ENCODE results near the gene C22orf42.

Gene C22orf42

GRCh38 chr22:32132783-32133182, 26.3 kb downstream of the C22orf42 start:
- DNase-seq (ENCODE audit: low spot score in 2 of 2) (no peak), ATAC-seq (ENCODE audit: low read depth) (no peak)
- Mint-ChIP-seq H3K27me3 (peaks cover 6% of the 10 kb centered on the region), H3K9me3 (no peaks in the 10 kb centered on the region), H3K36me3 (no peaks in the 10 kb centered on the region), H3K4me3 (no peak overlapping the region), H3K27ac (no peak overlapping the region), H3K4me1 (peaks cover 5% of the 10 kb centered on the region)

GRCh38 chr22:32132126-32132525, 27.0 kb downstream of the C22orf42 start:
- ATAC-seq (ENCODE audit: low read depth) (no peak), DNase-seq (ENCODE audit: low spot score in 2 of 2) (no peak)
- H3K36me3 Mint-ChIP-seq = no peaks in the 10 kb centered on the region
- H3K9me3 Mint-ChIP-seq = no peaks in the 10 kb centered on the region
- H3K27ac Mint-ChIP-seq = no peak overlapping the region
- H3K4me1 Mint-ChIP-seq = no peaks in the 10 kb centered on the region
- H3K27me3 Mint-ChIP-seq = peaks cover 6% of the 10 kb centered on the region
- H3K4me3 Mint-ChIP-seq = no peak overlapping the region

DNA sequence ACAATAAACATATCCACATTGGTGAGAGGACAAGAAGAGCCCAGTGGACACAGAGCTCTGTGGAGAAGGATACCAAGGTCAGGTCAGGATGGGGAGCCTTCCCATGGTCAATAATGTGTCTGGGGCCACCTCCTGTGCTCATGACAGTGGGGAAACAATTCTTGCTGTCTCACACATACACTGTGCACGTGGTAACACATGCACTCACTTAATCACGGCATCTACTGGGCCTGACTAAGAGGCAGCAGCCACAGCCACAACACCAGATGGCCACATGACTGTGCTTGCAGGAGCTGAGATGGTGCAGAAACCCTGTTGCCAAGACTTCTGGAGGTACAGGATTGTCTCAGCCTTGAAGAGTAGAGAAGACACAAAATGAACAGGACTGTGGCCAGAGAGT, 28.6 kb downstream of the C22orf42 start:
- ATAC-seq (ENCODE audit: low read depth) (no peak), DNase-seq (ENCODE audit: low spot score in 2 of 2) (no peak)
- H3K9me3 Mint-ChIP-seq = no peaks in the 10 kb centered on the region
- H3K27ac Mint-ChIP-seq = no peak overlapping the region
- no peaks in the 10 kb centered on the region for H3K36me3 Mint-ChIP-seq
- no peaks in the 10 kb centered on the region for H3K4me1 Mint-ChIP-seq
- H3K4me3 Mint-ChIP-seq = no peak overlapping the region
- peaks cover 6% of the 10 kb centered on the region for H3K27me3 Mint-ChIP-seq

DNA sequence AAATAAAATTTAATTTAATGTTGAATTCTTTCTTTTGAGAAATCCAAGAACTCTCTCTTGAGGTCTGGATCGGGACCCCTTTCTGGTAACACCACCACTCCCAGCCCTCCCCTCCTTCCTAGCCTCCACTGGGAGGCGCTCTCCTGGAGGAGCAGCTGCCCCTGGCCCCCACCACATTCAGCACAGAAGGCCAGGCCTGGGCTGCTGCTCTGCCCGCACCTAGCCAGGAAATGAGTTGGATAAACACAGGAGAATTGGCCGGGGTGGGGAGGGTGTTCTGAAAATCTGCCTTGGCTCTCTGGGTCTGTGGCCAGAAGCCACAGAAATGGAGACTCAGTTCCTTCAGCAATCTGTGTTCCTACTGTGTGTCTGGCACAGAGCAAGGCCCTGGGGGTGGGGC, 31.2 kb downstream of the C22orf42 start:
- Mint-ChIP-seq H3K4me3 (no peak overlapping the region), H3K27ac (no peak overlapping the region), H3K9me3 (no peaks in the 10 kb centered on the region), H3K36me3 (no peaks in the 10 kb centered on the region), H3K27me3 (peaks cover 3% of the 10 kb centered on the region), H3K4me1 (peaks cover 8% of the 10 kb centered on the region)
- DNase-seq (ENCODE audit: low spot score in 2 of 2) = no peak
- no peak for ATAC-seq (ENCODE audit: low read depth)

GRCh38 chr22:32123657-32124056, 35.4 kb downstream of the C22orf42 start:
- H3K27me3 Mint-ChIP-seq = no peaks in the 10 kb centered on the region
- no peak overlapping the region for H3K4me3 Mint-ChIP-seq
- no peaks in the 10 kb centered on the region for H3K36me3 Mint-ChIP-seq
- DNase-seq (ENCODE audit: low spot score in 2 of 2) (no peak), ATAC-seq (ENCODE audit: low read depth) (no peak)
- no peaks in the 10 kb centered on the region for H3K9me3 Mint-ChIP-seq
- peaks cover 8% of the 10 kb centered on the region for H3K4me1 Mint-ChIP-seq
- H3K27ac Mint-ChIP-seq = no peak overlapping the region

DNA sequence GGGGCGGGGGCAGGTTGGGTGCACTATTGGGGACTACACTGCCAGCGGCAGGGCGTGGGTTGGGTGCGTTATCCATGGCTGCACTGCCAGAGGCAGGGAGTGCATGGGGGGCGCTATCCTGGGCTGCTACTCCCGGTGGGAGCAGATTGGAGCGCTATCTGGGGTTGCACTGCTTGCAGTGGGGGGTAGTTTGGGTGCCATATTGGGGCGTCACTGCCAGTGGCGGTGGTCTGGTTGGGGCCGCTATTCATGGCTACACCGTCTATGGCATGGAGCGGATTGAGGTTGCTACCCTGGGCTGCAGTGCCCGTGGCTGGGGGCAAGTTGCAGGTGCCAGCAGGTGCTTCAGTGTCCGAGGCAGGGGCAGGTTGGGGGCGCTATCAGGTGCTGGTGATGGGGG, 36.2 kb downstream of the C22orf42 start:
- ATAC-seq (ENCODE audit: low read depth) = no peak
- peaks cover 8% of the 10 kb centered on the region for H3K4me1 Mint-ChIP-seq
- H3K27me3 Mint-ChIP-seq = no peaks in the 10 kb centered on the region

GRCh38 chr22:32120603-32121002, 38.5 kb downstream of the C22orf42 start:
- ATAC-seq (ENCODE audit: low read depth) (no peak), DNase-seq (ENCODE audit: low spot score in 2 of 2) (no peak)
- no peak overlapping the region for H3K27ac Mint-ChIP-seq
- peaks cover 8% of the 10 kb centered on the region for H3K27me3 Mint-ChIP-seq
- peaks cover 8% of the 10 kb centered on the region for H3K4me1 Mint-ChIP-seq
- no peaks in the 10 kb centered on the region for H3K36me3 Mint-ChIP-seq
- H3K9me3 Mint-ChIP-seq = no peaks in the 10 kb centered on the region
- H3K4me3 Mint-ChIP-seq = no peak overlapping the region

More for the DNA sequence above, 36.2 kb downstream of the C22orf42 start:
- Mint-ChIP-seq H3K4me3 (no peak overlapping the region), H3K9me3 (no peaks in the 10 kb centered on the region), H3K36me3 (no peaks in the 10 kb centered on the region), H3K27ac (no peak overlapping the region)
- no peak for DNase-seq (ENCODE audit: low spot score in 2 of 2)

DNA sequence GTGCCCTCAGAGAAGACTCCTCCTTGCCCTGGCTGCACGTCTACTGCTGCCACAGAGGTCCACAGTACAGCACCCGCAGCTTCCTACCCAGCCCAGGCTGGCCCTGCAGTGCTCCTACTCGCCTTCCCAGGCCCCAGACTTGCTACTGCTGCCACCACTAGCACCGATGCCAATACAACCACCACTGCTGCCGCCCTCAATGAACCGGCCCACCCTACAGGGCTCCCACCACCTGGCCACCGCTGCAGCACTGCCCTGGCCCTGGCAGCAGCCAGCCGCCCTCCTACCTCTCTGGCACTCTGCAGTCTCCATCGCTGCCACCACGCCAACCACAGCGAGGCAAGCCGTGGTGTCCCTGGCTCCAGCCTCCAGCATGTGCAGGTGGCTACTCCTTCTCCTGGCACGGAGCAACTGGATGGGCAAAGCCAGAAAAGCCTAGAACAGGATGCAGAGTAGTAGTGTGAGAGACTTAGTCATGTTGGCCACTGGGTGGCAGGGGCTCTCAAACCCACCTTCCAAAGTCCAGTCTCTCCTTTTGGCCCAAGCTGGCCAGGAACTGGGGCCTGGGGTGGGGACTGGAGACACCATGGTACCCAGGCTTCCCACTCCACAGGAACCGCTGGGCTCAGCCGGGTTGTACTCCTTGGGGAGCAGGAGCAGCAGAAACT, 39.4 kb downstream of the C22orf42 start:
- H3K4me1 Mint-ChIP-seq = peaks cover 5% of the 10 kb centered on the region
- no peaks in the 10 kb centered on the region for H3K9me3 Mint-ChIP-seq
- ATAC-seq (ENCODE audit: low read depth) (no peak), DNase-seq (ENCODE audit: low spot score in 2 of 2) (no peak)
- H3K4me3 Mint-ChIP-seq = no peak overlapping the region
- no peak overlapping the region for H3K27ac Mint-ChIP-seq
- no peaks in the 10 kb centered on the region for H3K36me3 Mint-ChIP-seq
- peaks cover 8% of the 10 kb centered on the region for H3K27me3 Mint-ChIP-seq

GRCh38 chr22:32112380-32112779, 46.7 kb downstream of the C22orf42 start:
- no peak for ATAC-seq (ENCODE audit: low read depth)
- Mint-ChIP-seq H3K27ac (no peak overlapping the region), H3K4me3 (no peak overlapping the region), H3K36me3 (no peaks in the 10 kb centered on the region), H3K9me3 (no peaks in the 10 kb centered on the region), H3K4me1 (no peaks in the 10 kb centered on the region), H3K27me3 (peaks cover 24% of the 10 kb centered on the region)
- no peak for DNase-seq (ENCODE audit: low spot score in 2 of 2)

DNA sequence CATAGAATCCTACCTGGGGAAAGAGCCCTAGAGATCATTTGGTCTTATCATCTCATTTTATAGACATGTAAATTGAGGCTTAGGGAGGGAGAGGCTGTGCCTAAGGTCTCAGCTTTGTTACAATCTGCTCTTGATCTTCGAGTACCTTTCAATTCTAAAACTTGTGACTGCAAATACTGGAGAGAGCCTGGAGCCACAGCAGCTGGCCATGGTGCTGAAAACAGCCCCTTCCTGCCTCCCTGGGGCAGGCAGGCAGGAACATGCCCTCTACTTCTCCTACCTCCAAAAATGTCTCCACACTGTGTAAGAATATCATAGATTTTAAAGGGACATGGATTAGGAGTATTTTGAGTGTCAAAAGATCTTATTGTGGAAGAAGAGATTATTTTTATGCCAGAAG, 52.2 kb downstream of the C22orf42 start:
- Mint-ChIP-seq H3K4me3 (no peak overlapping the region), H3K27me3 (peaks cover 22% of the 10 kb centered on the region), H3K4me1 (no peaks in the 10 kb centered on the region), H3K27ac (no peak overlapping the region), H3K36me3 (no peaks in the 10 kb centered on the region), H3K9me3 (no peaks in the 10 kb centered on the region)
- ATAC-seq (ENCODE audit: low read depth) = no peak
- DNase-seq (ENCODE audit: low spot score in 2 of 2) = no peak

DNA sequence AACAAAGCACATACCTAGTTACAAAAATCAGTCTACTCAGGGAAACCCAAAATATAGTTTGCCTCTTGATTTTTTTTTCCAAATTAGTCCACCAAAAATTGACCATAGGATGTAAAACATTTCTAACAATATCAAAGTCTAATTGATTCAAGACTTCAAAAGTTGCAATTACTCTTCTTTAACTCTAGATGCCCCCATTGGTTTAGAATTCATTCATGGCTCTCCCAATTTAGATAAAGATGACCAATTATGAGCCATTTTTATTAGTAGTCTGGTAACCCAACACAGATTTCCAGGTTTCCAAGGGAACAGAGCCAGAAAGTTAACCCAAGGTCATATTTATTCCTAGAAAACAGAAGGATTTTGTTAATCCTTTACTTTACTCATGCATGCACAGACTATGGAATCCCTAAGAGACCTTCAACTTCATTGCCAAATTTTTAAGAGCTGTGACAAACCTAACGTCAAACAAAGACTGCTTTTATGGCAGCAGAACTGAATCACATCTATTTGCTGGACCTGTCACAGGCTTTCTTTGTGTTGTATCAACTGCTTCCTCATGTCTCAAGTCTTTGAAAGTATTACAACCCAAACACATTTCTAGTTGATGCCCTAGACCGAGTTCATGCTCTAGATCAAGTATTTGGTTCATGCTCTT, 55.3 kb downstream of the C22orf42 start:
- peak in 1 of 2 donors; percentile 16 for DNase-seq (ENCODE audit: low spot score in 2 of 2)
- Mint-ChIP-seq H3K27me3 (peaks cover 15% of the 10 kb centered on the region), H3K9me3 (no peaks in the 10 kb centered on the region), H3K4me1 (no peaks in the 10 kb centered on the region), H3K36me3 (no peaks in the 10 kb centered on the region), H3K4me3 (no peak overlapping the region), H3K27ac (no peak overlapping the region)
- ATAC-seq (ENCODE audit: low read depth) = no peak

DNA sequence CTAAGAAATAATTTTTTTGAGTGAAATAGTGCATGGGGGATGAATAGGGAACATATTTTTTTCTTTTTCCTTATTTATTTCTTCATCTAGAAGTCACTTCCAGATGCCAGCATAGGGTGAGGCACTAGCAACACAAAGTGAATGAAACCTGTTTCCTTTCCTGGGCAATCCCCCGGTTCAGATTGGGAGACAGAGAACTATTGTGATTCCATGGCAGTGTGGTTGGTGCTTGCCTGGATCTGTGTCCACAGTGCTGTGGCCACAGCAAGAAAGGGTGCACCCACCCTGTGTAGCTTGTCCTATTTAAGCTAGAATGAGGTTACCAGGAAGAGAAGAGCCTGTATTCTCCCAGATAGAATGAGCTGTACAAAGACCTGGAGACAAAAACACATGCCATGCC, 58.4 kb downstream of the C22orf42 start:
- H3K36me3 Mint-ChIP-seq = no peaks in the 10 kb centered on the region
- H3K4me1 Mint-ChIP-seq = no peaks in the 10 kb centered on the region
- DNase-seq (ENCODE audit: low spot score in 2 of 2) = no peak
- H3K9me3 Mint-ChIP-seq = no peaks in the 10 kb centered on the region
- no peak for ATAC-seq (ENCODE audit: low read depth)
- H3K27ac Mint-ChIP-seq = no peak overlapping the region
- peaks cover 8% of the 10 kb centered on the region for H3K27me3 Mint-ChIP-seq
- H3K4me3 Mint-ChIP-seq = no peak overlapping the region
